ENCODE results near the gene CLK1. TPM values are rescaled to one million over a fixed set of nuclear protein-coding genes. Genes with fewer than 3 reads are reported as not detected.

Gene CLK1
- total and polyA plus RNA-seq, 2 donors (not counting 3 experiments of a cell fraction or from before 2014, with no cell fraction given) = 61.4 to 92.4 TPM

DNA sequence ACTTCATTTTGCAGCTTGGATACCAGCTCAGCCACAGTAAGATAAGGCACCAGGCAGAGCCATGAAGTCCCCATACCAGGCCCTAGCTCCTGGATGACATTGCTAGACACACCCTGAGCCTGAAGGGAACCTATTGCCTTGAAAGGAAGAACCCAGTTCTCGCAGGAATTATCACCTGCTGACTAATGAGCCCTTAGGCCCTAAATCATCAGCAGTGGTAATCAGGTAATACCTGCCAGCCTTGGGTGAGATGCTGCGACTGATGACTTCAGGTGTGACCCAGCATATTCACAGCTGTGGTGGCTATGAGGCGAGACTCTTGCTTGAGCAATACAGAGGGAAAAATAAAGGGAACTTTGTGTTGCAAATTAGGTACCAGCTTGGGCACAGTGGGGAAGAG is 24.9 kb downstream of the CLK1 start:
- Histone ChIP-seq H3K9me1 (replicated peaks; ENCODE audit: control insufficient read depth, extremely low read depth, insufficient read depth, low read length) (no peaks in the 10 kb centered on the region), H3K4me1 (ENCODE audit: control insufficient read depth, extremely low read depth, insufficient read depth, low read length) (no peaks in the 10 kb centered on the region), H4K20me1 (replicated peaks; ENCODE audit: control insufficient read depth, extremely low read depth, insufficient read depth, low read length) (no peaks in the 10 kb centered on the region), H3K9ac (replicated peaks; ENCODE audit: extremely low read depth, insufficient read depth, low read length) (no peak overlapping the region), H3K9me3 (replicated peaks; ENCODE audit: control insufficient read depth, insufficient read depth, low read length) (no peaks in the 10 kb centered on the region), H3K36me3 (ENCODE audit: control insufficient read depth in 2 of 2, extremely low read depth in 1 of 2, insufficient read depth in 2 of 2, low read length in 2 of 2) (no peaks in the 10 kb centered on the region), H3K27ac (ENCODE audit: insufficient read depth, low read depth, low read length) (no peak overlapping the region), H3K79me2 (ENCODE audit: control insufficient read depth, insufficient read depth, low read length) (no peaks in the 10 kb centered on the region), H3K4me2 (ENCODE audit: insufficient read depth, low read length) (no peak overlapping the region), H2AFZ (ENCODE audit: low read depth, low read length) (no peak overlapping the region), H3K4me3 (replicated peaks in 1 of 3; ENCODE audit: insufficient read depth in 1 of 3, low read depth in 1 of 3, low read length in 3 of 3) (no peak overlapping the region), H3K27me3 (ENCODE audit: control insufficient read depth in 2 of 2, insufficient read depth in 2 of 2, low read length in 2 of 2) (no peaks in the 10 kb centered on the region)
- intact Hi-C loops (cut with micrococcal nuclease) = no loop called here
- no TSS peak for BruUV-seq (replicated peaks)
- dilution Hi-C loops (cut with MboI; ENCODE audit: extremely low pct_ligation_motif_present, low sequenced_read_pairs) = no loop called here
- DNase-seq (ENCODE audit: low read depth, low spot score) = no peak
- ChIA-PET POLR2A (no interaction called here), CTCF (interaction anchor here (1.2 kb wide), 1 partner anchor 9 kb away, joined by 4 read pairs; no protein-coding TSS in a partner anchor)
- TF ChIP-seq POLR2A (IDR thresholded peaks at IDR 0.05; ENCODE audit: low read depth, low read length) (no peak), GATA2 (IDR thresholded peaks at IDR 0.05; ENCODE audit: insufficient read depth, insufficient read length, low read depth, low read length) (no peak), MYC (IDR thresholded peaks at IDR 0.05; ENCODE audit: low read depth, low read length) (no peak), POLR2AphosphoS5 (IDR thresholded peaks at IDR 0.05; ENCODE audit: insufficient read depth, low read depth, low read length) (no peak), EZH2 (IDR thresholded peaks at IDR 0.05; ENCODE audit: borderline replicate concordance, low read depth, low read length, severe bottlenecking) (no peak), FOS (IDR thresholded peaks at IDR 0.05; ENCODE audit: borderline replicate concordance, insufficient read depth, low read length) (no peak), JUN (IDR thresholded peaks at IDR 0.05; ENCODE audit: borderline replicate concordance, insufficient read depth, insufficient read length, low read depth) (no peak)
- TF ChIP-seq, protein P1, sequence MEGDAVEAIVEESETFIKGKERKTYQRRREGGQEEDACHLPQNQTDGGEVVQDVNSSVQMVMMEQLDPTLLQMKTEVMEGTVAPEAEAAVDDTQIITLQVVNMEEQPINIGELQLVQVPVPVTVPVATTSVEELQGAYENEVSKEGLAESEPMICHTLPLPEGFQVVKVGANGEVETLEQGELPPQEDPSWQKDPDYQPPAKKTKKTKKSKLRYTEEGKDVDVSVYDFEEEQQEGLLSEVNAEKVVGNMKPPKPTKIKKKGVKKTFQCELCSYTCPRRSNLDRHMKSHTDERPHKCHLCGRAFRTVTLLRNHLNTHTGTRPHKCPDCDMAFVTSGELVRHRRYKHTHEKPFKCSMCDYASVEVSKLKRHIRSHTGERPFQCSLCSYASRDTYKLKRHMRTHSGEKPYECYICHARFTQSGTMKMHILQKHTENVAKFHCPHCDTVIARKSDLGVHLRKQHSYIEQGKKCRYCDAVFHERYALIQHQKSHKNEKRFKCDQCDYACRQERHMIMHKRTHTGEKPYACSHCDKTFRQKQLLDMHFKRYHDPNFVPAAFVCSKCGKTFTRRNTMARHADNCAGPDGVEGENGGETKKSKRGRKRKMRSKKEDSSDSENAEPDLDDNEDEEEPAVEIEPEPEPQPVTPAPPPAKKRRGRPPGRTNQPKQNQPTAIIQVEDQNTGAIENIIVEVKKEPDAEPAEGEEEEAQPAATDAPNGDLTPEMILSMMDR (IDR thresholded peaks at IDR 0.05; ENCODE audit: extremely low read depth in 1 of 2, insufficient read depth in 1 of 2, low read depth in 1 of 2, low read length in 2 of 2) = no peak
- TF ChIP-seq, protein P2, sequence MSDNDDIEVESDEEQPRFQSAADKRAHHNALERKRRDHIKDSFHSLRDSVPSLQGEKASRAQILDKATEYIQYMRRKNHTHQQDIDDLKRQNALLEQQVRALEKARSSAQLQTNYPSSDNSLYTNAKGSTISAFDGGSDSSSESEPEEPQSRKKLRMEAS (IDR thresholded peaks at IDR 0.05; ENCODE audit: insufficient read depth, insufficient read length) = no peak
- FAIRE-seq = no peak

Data from endothelial cell of umbilical vein (primary cell).